Right lobe of liver (tissue), 4 donors: ENCODE results near the gene LUZP2.

Experiments
- POLR2A ChIP-seq: fragments of 450-650 bp; IDR thresholded peaks from one replicate; pipeline ENCODE4 v1.6.1; 2017; ENCODE audit warnings: antibody characterized with exemption, mild to moderate bottlenecking
- TF ChIP-seq, protein P1 (sequence below), 4 donors: fragments of 200-600 bp in 3 of 4; fragments of 450-650 bp in 1 of 4; IDR thresholded peaks; one replicate each; pipeline versions ENCODE4 v1.5.1 to v1.8.0; 2016 to 2022; ENCODE audit warnings: antibody characterized with exemption in 4 of 4, mild to moderate bottlenecking in 2 of 4
- donor health status: DM: no; HTN: no; CAD: no.
- donor health status: DM: no; HTN: no; CAD: no.
- donor health status: DM: no; HTN: yes; CAD: no.

DNA sequence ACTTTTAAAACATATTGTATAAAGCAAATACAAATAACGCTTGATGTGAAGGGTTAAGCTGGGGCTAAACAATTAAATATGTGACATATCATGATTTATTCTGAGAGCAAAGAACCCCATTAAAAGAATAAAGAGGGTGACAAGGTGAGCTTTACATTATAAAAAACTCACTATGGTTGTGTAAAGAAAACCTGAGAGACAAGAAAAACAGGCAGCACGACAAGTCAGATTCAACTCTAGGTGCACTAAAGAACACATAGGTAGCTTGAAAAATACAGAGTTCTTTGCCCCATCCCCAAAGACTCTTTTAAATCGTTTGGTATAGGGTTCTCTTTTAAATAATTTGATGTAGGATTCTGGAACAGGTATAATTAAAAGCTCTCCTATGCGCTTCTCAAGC is 63.5 kb downstream of the LUZP2 start:
- TF ChIP-seq, protein P1, sequence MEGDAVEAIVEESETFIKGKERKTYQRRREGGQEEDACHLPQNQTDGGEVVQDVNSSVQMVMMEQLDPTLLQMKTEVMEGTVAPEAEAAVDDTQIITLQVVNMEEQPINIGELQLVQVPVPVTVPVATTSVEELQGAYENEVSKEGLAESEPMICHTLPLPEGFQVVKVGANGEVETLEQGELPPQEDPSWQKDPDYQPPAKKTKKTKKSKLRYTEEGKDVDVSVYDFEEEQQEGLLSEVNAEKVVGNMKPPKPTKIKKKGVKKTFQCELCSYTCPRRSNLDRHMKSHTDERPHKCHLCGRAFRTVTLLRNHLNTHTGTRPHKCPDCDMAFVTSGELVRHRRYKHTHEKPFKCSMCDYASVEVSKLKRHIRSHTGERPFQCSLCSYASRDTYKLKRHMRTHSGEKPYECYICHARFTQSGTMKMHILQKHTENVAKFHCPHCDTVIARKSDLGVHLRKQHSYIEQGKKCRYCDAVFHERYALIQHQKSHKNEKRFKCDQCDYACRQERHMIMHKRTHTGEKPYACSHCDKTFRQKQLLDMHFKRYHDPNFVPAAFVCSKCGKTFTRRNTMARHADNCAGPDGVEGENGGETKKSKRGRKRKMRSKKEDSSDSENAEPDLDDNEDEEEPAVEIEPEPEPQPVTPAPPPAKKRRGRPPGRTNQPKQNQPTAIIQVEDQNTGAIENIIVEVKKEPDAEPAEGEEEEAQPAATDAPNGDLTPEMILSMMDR (IDR thresholded peaks at IDR 0.05) = no peak
- TF ChIP-seq POLR2A = no peak
